D721Med (cell line): ENCODE data around the gene ZBTB17.

Experiments
- DNase-seq: peaks from one replicate; pipeline ENCODE4 v3.0.0; 2011; ENCODE audit warnings: low spot score; ENCODE audit not compliant: insufficient read length
- FAIRE-seq: peaks from 2 replicates; lab custom pipeline; 2011; peaks lifted over from hg19 to GRCh38; lab: Jason Lieb, UNC
- CTCF ChIP-seq: IDR thresholded peaks from 2 replicates; pipeline ENCODE4 v1.5.1; 2012; ENCODE audit warnings: mild to moderate bottlenecking, control low read depth; ENCODE audit not compliant: insufficient read depth; ENCODE audit errors: missing control alignments

Gene ZBTB17

DNA sequence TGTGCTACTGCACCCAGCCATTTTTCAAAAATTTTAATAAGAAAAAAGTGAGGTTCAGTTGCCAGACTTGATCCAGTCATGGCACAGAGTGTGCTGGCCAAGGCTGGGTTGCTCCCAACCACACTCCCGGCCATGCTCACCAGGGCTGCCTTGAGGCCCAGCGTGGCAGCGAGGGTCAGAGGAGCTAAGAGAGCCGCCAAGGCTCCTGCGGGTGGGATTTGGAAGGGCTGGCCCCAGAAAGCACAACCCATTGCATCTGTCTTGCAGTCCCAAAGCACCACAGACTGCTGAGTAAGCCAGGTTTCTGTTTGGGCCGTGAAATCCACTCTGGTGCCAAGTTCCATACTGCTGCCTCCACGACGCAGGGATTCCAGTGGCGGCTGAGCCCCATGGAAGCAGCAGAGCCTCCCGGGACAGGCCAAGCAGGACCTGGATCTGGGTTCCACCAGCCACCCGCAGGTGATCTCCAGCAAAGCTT, 22.6 kb downstream of the ZBTB17 start:
- DNase-seq: no peak
- FAIRE-seq: no peak
- TF ChIP-seq CTCF: no peak

DNA sequence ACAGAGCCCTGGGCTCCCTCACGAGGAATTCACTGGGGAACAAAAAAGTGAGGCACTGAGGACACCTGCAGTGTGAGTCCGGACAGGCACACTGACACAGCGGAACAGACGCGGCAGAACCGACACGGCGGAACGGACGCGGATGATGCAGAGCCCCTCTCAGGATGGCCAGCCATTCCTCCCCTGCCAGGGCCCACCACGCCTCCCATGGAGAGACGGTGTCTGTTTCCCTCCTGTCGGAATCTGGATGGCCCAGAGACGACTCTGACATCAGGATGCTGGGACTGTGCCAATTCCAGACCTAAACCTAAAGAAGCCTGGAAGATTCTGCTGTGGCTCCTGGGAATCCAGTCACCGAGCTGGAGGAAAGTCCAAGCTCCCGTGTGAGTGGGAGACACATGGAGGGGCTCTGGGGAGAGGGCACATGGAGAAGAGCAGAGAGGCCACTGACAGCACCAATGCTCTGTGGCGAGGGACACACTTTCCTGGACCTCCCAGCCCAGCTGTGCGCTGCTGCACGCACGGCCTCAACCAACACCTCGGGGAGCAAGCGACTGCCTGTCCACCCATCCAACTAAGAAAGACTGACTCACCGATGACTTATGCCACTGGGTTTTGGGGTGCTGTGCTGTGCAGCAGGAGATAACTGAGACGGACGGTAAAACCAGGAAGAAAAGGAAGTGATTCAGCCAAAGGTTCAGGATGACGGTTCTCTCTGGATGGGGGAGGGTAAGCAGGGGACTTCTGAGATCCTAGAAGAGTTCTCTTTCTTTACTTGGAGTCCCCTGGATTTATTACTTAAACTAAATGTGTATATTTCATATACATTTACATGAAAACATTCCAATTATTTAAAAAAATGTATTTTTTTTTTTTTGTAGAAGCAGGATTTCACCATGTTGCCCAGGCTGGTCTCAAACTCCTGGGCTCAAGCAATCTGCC, 23.3 kb downstream of the ZBTB17 start:
- no peak for TF ChIP-seq CTCF
- DNase-seq (no peak), FAIRE-seq (no peak)

GRCh38 chr1:15951341-15952153, 24.4 kb downstream of the ZBTB17 start:
- FAIRE-seq: no peak
- no peak for DNase-seq
- no peak for TF ChIP-seq CTCF

GRCh38 chr1:15950763-15951295, 25.1 kb downstream of the ZBTB17 start:
- TF ChIP-seq CTCF: no peak
- DNase-seq (no peak), FAIRE-seq (no peak)

GRCh38 chr1:15950302-15950701, 25.6 kb downstream of the ZBTB17 start:
- DNase-seq (no peak), FAIRE-seq (no peak)
- no peak for TF ChIP-seq CTCF

DNA sequence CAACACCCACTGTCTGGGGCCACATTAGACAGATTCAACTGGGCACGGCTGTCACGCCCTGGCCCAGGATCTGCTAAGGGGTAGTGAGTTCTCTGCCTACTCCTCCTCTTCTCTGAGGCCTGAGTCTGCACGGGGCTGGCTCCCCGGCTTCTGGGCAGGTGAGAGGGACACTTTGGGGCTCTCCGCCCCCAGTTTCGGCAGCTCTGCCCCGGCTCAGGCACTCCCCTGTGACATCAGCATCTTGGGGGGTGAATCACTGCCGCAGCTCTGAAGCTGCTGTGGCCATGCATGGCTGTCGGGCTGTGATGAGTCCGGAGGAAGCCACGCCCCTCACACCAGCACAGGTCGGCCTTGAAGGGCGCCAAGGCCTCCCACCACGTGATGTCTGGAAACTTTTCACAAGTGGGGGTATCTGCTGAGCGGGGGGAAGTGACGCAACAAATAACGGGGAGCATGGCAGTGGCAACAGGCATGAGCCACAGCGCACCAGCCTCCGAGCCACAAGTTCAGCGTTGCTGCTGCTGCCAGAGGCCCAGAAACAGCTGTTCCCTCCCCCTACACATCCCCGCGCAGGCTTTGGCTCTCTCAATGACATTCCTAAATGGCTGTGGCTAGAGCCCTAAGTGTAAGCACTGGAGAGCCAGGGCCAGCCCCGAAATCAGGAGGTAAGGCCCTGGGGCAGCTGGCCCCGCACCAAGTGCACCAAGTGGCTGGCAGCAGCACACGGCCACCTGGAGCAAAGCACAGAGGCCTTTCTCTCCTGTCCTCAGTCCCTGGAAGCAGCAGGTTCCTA, 26.3 kb downstream of the ZBTB17 start:
- FAIRE-seq: no peak
- no peak for DNase-seq

More for the DNA sequence above, 26.3 kb downstream of the ZBTB17 start:
- no peak for TF ChIP-seq CTCF
